Inflammatory macrophage treated with lipopolysaccharide for 4 hours (primary cell): ENCODE results near the gene DCDC2C.
A peak's percentile ranks its signal among the peaks of the same experiment; 100 is the strongest.

ENCODE experiments used
- DNase-seq: peaks from one replicate; pipeline ENCODE4 v3.0.0-alpha.2; 2020

The DCDC2C gene

GRCh38 chr2:3712831-3713503, 9.6 kb downstream of the DCDC2C start:
- no peak for DNase-seq

GRCh38 chr2:3718679-3719078, 15.3 kb downstream of the DCDC2C start:
- DNase-seq = no peak

GRCh38 chr2:3725002-3725401, 21.6 kb downstream of the DCDC2C start:
- DNase-seq = no peak

DNA sequence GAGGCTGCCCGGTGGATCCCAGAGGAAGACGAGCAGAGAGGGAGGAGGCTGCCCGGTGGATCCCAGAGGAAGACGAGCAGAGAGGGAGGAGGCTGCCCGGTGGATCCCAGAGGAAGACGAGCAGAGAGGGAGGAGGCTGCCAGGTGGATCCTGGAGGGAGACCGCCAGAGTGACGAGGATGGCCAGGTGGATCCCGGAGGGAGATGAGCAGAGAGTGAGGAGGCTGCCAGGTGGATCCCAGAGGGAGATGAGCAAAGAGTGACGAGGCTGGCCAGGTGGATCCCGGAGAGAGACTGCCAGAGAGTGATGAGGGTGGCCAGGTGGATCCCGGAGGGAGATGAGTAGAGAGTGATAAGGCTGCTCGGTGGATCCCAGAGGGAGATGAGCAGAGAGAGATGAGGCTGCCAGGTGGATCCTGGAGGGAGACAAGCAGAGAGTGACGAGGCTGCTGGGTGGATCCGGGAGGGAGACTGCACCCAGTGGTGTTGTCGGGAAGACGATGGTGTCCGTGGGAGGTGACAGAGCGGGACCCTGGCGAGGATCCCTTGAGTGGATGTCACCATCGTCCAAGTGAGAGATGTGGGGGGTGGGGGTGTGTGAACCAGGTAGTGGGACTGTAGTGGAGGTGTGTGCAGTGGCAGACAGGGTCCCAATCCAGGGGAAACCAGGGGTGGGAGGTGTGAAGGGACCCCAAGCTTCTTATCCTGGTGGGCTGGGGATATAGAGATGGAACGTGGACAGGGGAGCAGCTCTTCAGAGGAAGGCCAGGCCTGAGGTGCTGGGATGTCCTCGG, 22.3 kb downstream of the DCDC2C start:
- no peak for DNase-seq

DNA sequence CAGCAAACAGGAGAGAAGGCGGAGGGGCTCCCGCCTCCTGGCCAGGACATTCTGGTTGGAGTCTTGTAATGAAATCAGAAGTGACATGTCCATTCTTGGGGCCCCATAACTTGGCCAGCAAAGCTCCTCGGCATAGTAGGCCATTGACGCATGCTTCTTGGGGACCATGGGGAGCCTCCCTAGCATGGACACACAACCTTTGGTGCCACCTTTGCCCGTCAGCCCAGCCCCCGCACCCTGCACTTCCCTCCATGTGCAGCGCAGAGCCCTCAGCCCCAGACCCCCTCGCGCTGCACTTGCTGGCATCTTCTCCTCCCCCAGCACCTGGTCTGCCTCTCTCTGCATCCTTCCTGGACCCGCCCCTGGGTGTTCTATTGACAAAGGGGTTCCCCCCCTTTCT, 23.1 kb downstream of the DCDC2C start:
- DNase-seq = no peak

DNA sequence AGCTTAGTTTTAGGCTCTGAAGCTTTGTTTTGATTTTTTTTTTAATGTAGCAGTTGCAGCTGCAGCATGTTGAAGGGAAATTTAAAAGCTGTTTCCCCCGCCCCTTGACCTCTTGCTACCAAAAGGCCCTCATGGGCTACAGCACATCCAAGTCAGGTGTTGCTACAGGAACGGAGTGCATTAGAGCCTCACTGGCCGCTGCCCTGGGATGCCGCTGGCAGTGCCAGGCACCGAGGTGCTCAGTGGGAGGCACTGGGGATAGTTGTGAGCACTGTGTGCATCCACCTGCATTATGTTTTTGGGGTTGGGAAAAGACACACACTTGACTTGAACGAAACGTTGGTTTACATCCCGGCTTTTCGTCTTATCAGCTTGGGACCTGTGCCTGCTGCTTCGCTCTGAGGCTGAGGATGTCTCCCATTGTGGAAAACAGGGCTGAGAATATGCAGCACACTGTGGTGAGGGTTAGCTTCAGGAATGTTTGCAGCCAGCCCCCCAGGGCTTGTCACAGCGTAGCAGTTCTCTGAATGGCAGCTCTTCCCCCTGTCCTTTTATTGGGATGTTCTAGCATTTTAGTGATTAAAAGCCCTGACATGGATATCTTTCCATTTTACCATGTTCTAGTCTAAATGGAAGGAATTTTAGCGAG, 24.1 kb downstream of the DCDC2C start:
- DNase-seq = no peak

- peak; percentile 33 for DNase-seq
Measured at GRCh38 chr2:3728104-3729054, 25.0 kb downstream of the DCDC2C start.

- DNase-seq = no peak
Measured at GRCh38 chr2:3729055-3729448, 25.7 kb downstream of the DCDC2C start.

- DNase-seq = no peak
Measured at GRCh38 chr2:3729786-3730185, 26.4 kb downstream of the DCDC2C start.

DNA sequence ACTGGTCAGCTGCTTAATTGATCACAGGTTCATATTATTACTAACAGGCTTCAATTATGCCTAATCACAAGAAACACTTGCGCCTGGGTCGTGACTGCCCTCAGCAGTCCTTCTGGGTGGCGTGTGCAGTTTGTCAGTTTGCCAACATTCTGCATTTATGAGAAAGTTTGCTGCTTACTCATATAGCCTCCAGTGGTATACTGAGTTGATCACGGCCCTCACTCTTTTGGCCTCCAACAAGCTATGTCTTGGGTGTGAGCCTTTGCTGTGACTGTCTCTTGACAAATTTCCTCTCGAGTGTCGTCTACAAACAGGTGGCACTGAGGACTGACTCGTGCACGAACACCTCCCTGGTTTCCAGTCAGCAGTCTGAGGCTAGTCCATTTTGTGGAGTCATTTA, 27.3 kb downstream of the DCDC2C start:
- DNase-seq = no peak

DNA sequence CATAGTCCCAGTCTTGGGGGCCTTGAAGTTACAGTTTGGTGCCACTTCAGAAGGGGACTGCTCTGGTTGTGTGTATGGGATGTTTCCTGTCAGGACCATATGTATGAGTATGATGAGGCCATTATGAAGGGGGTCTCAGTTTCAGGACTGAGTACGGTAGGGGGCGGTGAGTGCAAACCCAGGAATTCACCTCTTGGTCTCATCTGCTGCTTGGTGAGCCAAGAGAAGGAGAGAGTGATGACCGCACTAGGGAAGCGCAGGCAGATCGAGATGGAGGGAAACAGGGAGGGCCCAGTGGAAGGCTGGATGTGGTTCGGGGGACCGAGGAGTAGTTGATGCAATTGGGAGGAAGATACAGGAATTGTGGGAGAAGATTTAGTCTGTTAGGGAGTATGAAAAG, 28.5 kb downstream of the DCDC2C start:
- no peak for DNase-seq

DNA sequence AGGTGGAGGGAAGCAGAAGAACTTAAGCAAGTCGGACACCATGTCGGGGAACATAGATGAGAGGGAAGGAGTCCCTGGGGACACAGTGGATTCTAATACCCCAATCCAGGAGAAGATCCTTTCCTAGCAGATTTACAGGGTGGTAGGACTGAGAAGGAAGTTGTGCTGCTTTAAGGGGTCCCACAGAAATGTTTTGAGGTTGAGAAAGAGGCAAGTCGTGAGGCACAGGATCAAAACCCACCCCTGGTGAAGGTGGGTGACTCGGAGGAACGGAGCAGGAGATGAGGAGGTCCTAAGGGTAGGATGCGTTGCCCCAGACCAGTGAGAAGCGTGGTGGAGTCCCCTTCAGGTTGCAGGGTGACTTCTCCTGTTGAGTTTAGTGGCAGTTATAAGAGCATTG, 32.7 kb downstream of the DCDC2C start:
- DNase-seq = no peak

GRCh38 chr2:3737128-3737527, 33.8 kb downstream of the DCDC2C start:
- no peak for DNase-seq

DNA sequence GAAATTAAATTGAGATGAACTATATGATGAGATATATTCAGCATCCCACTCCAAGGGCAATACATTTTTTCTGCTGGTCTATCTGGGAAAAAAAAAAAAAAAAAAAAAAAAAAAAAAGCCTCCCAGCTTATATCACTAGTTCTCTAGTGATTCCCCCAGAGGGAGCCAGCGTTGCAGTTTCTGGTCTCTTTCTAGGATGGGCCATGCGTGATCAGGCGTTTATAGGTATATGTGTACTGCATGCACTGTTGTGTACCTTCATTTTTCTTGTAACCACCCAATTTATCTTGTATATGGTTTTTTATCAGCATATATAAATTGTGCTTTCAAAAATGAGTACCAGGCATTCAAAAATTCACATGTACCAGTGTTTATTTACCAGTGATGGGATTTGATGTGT, 35.1 kb downstream of the DCDC2C start:
- DNase-seq = peak; percentile 4

DNA sequence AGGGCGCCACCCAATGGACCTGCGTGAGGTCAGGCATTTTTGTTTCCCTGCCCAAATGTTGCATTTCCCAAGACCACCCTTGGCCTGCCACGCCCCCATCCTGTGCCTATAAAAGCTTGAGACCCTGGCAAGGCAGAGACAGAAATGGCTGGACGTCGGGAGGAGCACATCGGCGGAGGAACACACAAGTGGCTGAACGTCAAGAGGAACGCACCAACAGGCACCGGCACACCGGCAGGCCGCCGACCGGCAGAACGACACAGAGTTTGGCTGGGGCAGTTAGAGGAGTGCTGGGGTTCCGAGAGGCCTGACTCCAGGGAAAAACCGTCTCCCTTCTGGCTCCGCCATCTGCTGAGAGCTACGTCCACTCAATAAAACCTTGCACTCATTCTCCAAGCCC, 35.9 kb downstream of the DCDC2C start:
- no peak for DNase-seq

DNA sequence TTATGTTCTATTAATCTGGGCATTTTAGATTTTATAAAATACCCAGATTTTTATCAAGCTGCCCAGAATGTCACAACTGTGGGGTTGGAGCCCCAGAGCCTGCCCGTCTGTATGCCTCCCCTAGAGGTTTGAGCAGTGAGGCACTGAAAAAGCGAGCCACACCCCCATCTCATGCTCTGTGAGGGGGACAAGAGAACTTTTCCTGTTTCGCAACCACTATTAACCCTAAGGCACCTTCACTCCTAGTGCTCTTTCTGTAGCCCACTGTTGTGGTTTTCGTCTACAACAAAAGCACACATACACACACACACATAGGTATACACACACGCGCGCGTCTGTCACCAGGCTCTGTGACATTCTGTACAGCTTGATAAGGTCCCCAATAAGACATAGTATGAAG, 38.0 kb downstream of the DCDC2C start:
- DNase-seq = no peak

DNA sequence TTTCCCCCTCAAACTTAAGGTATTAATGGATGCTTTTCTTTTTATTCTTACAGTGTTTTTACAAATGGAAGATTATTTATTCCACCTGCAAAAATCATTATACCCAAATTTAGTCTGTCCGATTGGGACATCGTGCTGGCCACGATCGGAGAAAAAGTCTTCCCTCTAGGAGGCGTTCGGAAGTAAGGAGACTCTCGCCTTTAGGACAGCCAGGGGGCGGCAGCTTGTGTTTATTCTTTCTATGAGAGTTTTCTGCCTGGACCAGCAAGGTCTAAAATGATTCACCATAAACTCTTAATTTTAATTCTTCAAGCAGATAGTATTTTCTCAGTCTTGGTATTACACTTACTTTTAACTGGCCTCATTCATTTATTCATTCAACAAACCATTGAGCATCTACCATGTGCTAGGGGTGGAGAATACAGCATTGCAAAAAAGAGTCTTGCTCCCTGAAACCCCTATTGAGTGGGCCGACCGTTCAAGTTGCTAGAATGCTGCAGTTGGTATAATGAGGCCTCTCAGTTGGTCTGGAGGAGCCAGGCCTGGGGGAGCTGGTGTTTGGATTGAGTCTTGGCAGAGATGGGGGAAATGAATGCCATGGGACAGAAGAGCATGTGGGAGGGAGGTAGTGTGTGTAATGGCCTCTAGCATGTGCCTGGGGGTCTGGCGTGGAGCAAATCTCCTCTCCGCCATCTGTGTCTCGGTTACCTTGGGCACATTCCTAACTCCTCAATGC, 38.7 kb downstream of the DCDC2C start:
- no peak for DNase-seq

GRCh38 chr2:3742743-3743508, 39.6 kb downstream of the DCDC2C start:
- DNase-seq = no peak

DNA sequence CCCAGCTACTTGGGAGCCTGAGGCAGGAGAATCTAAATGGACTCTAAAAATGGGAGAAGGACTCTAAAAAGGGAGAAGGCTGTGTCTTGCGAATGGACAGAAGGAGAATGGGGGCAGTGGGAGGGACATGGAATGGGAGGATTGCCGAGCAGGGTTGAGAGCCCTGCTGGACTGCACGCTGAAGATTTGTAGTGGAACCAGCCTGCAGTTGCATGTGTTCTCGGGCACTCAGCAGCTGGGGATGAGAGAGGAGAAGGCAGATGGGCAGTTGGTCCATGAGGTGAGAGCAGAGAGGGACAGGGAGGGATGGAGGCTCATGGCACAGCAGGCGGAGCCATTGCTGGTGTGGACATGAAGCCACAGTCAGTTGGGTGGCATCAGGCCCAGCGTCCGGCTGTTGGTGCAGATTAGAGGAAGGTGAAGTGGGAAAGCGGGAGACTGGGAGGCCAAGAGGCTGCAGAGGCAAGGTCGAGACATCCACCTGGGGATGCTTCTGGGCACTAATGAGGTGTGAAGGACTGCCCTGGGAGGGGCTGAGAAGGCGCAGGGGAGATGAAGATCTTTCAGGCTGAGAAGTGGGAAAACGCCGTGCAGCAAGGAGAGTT, 40.7 kb downstream of the DCDC2C start:
- no peak for DNase-seq

- no peak for DNase-seq
Measured at GRCh38 chr2:3745920-3746319, 42.5 kb downstream of the DCDC2C start.

GRCh38 chr2:3747032-3747654, 43.8 kb downstream of the DCDC2C start:
- no peak for DNase-seq
